Vagina (tissue), 2 donors: ENCODE measurements around the gene C3.

ENCODE experiments used
- POLR2AphosphoS5 ChIP-seq, 2 donors: sonication (generic); formaldehyde crosslinking; IDR thresholded peaks; one replicate each; pipeline ENCODE4 v1.9.0; 2017; ENCODE audit warnings: antibody characterized with exemption in 2 of 2, mild to moderate bottlenecking in 2 of 2, low read depth in 1 of 2; ENCODE audit not compliant: insufficient read depth in 1 of 2
- TF ChIP-seq, protein P1 (sequence below), 3 experiments: fragments of 450-650 bp in 2 of 3; fragments of 200-600 bp in 1 of 3; sonication (generic) in 1 of 3; IDR thresholded peaks; one replicate each; pipeline ENCODE4 v1.5.1; 2017 to 2019; ENCODE audit warnings: antibody characterized with exemption in 3 of 3, mild to moderate bottlenecking in 2 of 3, moderate library complexity in 2 of 3

DNA sequence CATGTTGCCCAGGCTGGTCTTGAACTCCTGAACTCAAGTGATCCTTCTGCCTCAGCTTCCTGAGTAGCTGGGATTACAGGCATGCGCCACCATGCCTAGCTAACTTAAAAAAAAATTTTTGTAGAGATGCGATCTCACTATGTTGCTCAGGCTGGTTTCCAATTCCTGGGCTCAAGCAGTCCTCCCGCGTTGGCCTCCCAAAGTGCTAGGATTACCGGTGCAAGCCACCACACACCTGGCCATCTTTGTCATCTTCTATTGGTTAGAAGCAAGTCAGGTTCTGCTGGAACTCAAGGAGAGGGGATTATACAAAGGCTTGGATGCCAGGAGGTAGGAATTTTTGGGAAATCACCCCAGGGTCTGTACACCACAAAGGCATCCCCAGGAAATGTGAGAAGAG is 75.7 kb downstream of the C3 start:
- TF ChIP-seq, protein P1, sequence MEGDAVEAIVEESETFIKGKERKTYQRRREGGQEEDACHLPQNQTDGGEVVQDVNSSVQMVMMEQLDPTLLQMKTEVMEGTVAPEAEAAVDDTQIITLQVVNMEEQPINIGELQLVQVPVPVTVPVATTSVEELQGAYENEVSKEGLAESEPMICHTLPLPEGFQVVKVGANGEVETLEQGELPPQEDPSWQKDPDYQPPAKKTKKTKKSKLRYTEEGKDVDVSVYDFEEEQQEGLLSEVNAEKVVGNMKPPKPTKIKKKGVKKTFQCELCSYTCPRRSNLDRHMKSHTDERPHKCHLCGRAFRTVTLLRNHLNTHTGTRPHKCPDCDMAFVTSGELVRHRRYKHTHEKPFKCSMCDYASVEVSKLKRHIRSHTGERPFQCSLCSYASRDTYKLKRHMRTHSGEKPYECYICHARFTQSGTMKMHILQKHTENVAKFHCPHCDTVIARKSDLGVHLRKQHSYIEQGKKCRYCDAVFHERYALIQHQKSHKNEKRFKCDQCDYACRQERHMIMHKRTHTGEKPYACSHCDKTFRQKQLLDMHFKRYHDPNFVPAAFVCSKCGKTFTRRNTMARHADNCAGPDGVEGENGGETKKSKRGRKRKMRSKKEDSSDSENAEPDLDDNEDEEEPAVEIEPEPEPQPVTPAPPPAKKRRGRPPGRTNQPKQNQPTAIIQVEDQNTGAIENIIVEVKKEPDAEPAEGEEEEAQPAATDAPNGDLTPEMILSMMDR (IDR thresholded peaks at IDR 0.05) = no peak
- TF ChIP-seq POLR2AphosphoS5 (IDR thresholded peaks at IDR 0.05; ENCODE audit: insufficient read depth in 1 of 2, low read depth in 1 of 2) = no peak
